ENCODE results near the gene IL2RA. TPM values are rescaled to one million over a fixed set of nuclear protein-coding genes. Genes with fewer than 3 reads are reported as not detected.

Gene IL2RA
- polyA plus RNA-seq, 3 donors, result 0.06 TPM; not detected in 2

- Histone ChIP-seq H3K9ac (ENCODE audit: insufficient read depth, low read length, poor library complexity, severe bottlenecking) (no peak overlapping the region), H3K27me3 (ENCODE audit: control insufficient read depth in 2 of 2, insufficient read depth in 2 of 2, low read length in 2 of 2) (no peaks in the 10 kb centered on the region), H3K4me1 (ENCODE audit: control insufficient read depth in 1 of 2, insufficient read depth in 2 of 2, low read length in 2 of 2) (peaks cover 11 to 14% of the 10 kb centered on the region in 2 donors), H4K20me1 (ENCODE audit: insufficient read depth, low read length) (no peaks in the 10 kb centered on the region), H3K27ac (ENCODE audit: low read depth in 1 of 2, low read length in 2 of 2) (no peak overlapping the region), H3K9me3 (replicated peaks in 1 of 2; ENCODE audit: control insufficient read depth in 1 of 2, insufficient read depth in 1 of 2, low read length in 2 of 2) (no peaks in the 10 kb centered on the region), H3K79me2 (ENCODE audit: insufficient read depth, low read length) (no peaks in the 10 kb centered on the region), H3K4me2 (replicated peaks; ENCODE audit: extremely low read depth, low read length, poor library complexity, severe bottlenecking) (no peak overlapping the region), H3K36me3 (replicated peaks in 1 of 2; ENCODE audit: control insufficient read depth in 1 of 2, insufficient read depth in 2 of 2, low read length in 2 of 2) (no peaks in the 10 kb centered on the region), H2AFZ (ENCODE audit: insufficient read depth, low read depth, low read length, poor library complexity, severe bottlenecking) (no peak overlapping the region), H3K4me3 (replicated peaks in 1 of 3; ENCODE audit: low read depth in 2 of 3, low read length in 3 of 3) (no peak overlapping the region)
- Mint-ChIP-seq H3K36me3 (no peaks in the 10 kb centered on the region), H3K4me1 (peaks cover 20% of the 10 kb centered on the region), H3K27ac (peak overlapping the region in 1 of 7 donors; percentile 26), H3K4me3 (peak overlapping the region in 1 of 2 donors; percentile 6), H3K27me3 (ENCODE audit: low read depth in 3 of 3) (peaks cover 1 to 10% (median 5%) of the 10 kb centered on the region in 3 donors), H3K9me3 (peaks cover 0 to 3% (median 0%) of the 10 kb centered on the region in 7 donors)
- no CpG with 5 or more reads among the region's 8 CpGs for WGBS (ENCODE audit: insufficient coverage)
- intact Hi-C loops (cut with micrococcal nuclease), result no loop called here
- DNase-seq, result no peak
- TF ChIP-seq, protein P1, sequence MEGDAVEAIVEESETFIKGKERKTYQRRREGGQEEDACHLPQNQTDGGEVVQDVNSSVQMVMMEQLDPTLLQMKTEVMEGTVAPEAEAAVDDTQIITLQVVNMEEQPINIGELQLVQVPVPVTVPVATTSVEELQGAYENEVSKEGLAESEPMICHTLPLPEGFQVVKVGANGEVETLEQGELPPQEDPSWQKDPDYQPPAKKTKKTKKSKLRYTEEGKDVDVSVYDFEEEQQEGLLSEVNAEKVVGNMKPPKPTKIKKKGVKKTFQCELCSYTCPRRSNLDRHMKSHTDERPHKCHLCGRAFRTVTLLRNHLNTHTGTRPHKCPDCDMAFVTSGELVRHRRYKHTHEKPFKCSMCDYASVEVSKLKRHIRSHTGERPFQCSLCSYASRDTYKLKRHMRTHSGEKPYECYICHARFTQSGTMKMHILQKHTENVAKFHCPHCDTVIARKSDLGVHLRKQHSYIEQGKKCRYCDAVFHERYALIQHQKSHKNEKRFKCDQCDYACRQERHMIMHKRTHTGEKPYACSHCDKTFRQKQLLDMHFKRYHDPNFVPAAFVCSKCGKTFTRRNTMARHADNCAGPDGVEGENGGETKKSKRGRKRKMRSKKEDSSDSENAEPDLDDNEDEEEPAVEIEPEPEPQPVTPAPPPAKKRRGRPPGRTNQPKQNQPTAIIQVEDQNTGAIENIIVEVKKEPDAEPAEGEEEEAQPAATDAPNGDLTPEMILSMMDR (IDR thresholded peaks at IDR 0.05), result no peak
Measured at GRCh38 chr10:6045314-6045848, 16.8 kb downstream of the IL2RA start.

GRCh38 chr10:6044751-6045313 is 17.3 kb downstream of the IL2RA start:
- Histone ChIP-seq H3K27ac (ENCODE audit: low read depth in 1 of 2, low read length in 2 of 2) (no peak overlapping the region), H3K36me3 (replicated peaks in 1 of 2; ENCODE audit: control insufficient read depth in 1 of 2, insufficient read depth in 2 of 2, low read length in 2 of 2) (no peaks in the 10 kb centered on the region), H2AFZ (ENCODE audit: insufficient read depth, low read depth, low read length, poor library complexity, severe bottlenecking) (no peak overlapping the region), H4K20me1 (ENCODE audit: insufficient read depth, low read length) (no peaks in the 10 kb centered on the region), H3K79me2 (ENCODE audit: insufficient read depth, low read length) (no peaks in the 10 kb centered on the region), H3K4me3 (replicated peaks in 1 of 3; ENCODE audit: low read depth in 2 of 3, low read length in 3 of 3) (no peak overlapping the region), H3K9me3 (replicated peaks in 1 of 2; ENCODE audit: control insufficient read depth in 1 of 2, insufficient read depth in 1 of 2, low read length in 2 of 2) (no peaks in the 10 kb centered on the region), H3K27me3 (ENCODE audit: control insufficient read depth in 2 of 2, insufficient read depth in 2 of 2, low read length in 2 of 2) (no peaks in the 10 kb centered on the region), H3K9ac (ENCODE audit: insufficient read depth, low read length, poor library complexity, severe bottlenecking) (no peak overlapping the region), H3K4me2 (replicated peaks; ENCODE audit: extremely low read depth, low read length, poor library complexity, severe bottlenecking) (no peak overlapping the region), H3K4me1 (ENCODE audit: control insufficient read depth in 1 of 2, insufficient read depth in 2 of 2, low read length in 2 of 2) (peaks cover 11 to 13% of the 10 kb centered on the region in 2 donors)
- H3K27me3 Mint-ChIP-seq (ENCODE audit: low read depth in 3 of 3), result peaks cover 1 to 7% (median 5%) of the 10 kb centered on the region in 3 donors
- peaks cover 17% of the 10 kb centered on the region for H3K4me1 Mint-ChIP-seq
- intact Hi-C loops (cut with micrococcal nuclease), result no loop called here
- peak overlapping the region in 1 of 2 donors; percentile 23 for H3K4me3 Mint-ChIP-seq
- H3K36me3 Mint-ChIP-seq, result no peaks in the 10 kb centered on the region
- peak in 1 of 3 donors; percentile 59 for DNase-seq
- 34% methylated on average over 3 of the region's 4 CpGs for WGBS (ENCODE audit: insufficient coverage)
- no peaks in the 10 kb centered on the region for H3K9me3 Mint-ChIP-seq
- H3K27ac Mint-ChIP-seq, result no peak overlapping the region
- TF ChIP-seq, protein P1 (IDR thresholded peaks at IDR 0.05), result no peak
